NCI-H1417 (cell line): ENCODE results near the gene CNMD.

ENCODE experiments used
- DNase-seq, 3 experiments: peaks; one replicate each; lab custom pipeline; 2025; lab: John Stamatoyannopoulos, UW

CNMD gene

GRCh38 chr13:52739468-52740071 is at the start of gene CNMD:
Gene CNMD, minus strand, starts transcription at chr13:52739820. Its CDS starts 119 bp downstream, at chr13:52739701.
- DNase-seq: no peak

- no peak for DNase-seq
Measured at GRCh38 chr13:52788011-52788410, 48.4 kb upstream of the CNMD start.

GRCh38 chr13:52787235-52787634 is 47.6 kb upstream of the CNMD start:
- peak in 1 of 3 experiments; percentile 61 for DNase-seq

- DNase-seq: peak; percentile 39 to 83 (median 61)
Measured at GRCh38 chr13:52786766-52787165, 47.1 kb upstream of the CNMD start.

GRCh38 chr13:52785739-52786138 is 46.1 kb upstream of the CNMD start:
- peak in 1 of 3 experiments; percentile 52 for DNase-seq

- no peak for DNase-seq
Measured at GRCh38 chr13:52784591-52785340, 45.1 kb upstream of the CNMD start.

- DNase-seq: no peak
Measured at GRCh38 chr13:52783943-52784342, 44.3 kb upstream of the CNMD start.

GRCh38 chr13:52782471-52783448 is 43.1 kb upstream of the CNMD start:
- no peak for DNase-seq

- DNase-seq: no peak
Measured at GRCh38 chr13:52780611-52781010, 41.0 kb upstream of the CNMD start.

- DNase-seq: peak in 1 of 3 experiments; percentile 62
Measured at GRCh38 chr13:52780092-52780491, 40.5 kb upstream of the CNMD start.

- peak in 2 of 3 experiments; percentile 26 to 31 for DNase-seq
Measured at GRCh38 chr13:52779103-52779502, 39.5 kb upstream of the CNMD start.

GRCh38 chr13:52776726-52777125 is 37.1 kb upstream of the CNMD start:
- no peak for DNase-seq

GRCh38 chr13:52775511-52775910 is 35.9 kb upstream of the CNMD start:
- no peak for DNase-seq

GRCh38 chr13:52767949-52768516 is 28.4 kb upstream of the CNMD start:
- DNase-seq: no peak

- DNase-seq: no peak
Measured at GRCh38 chr13:52765611-52766390, 26.2 kb upstream of the CNMD start.

GRCh38 chr13:52760077-52760476 is 20.5 kb upstream of the CNMD start:
- DNase-seq: peak; percentile 70 to 86 (median 70)

GRCh38 chr13:52758114-52758513 is 18.5 kb upstream of the CNMD start:
- no peak for DNase-seq

GRCh38 chr13:52751196-52751595 is 11.6 kb upstream of the CNMD start:
- peak in 1 of 3 experiments; percentile 45 for DNase-seq

- no peak for DNase-seq
Measured at GRCh38 chr13:52750713-52751112, 11.1 kb upstream of the CNMD start.

- peak in 2 of 3 experiments; percentile 74 to 95 for DNase-seq
Measured at GRCh38 chr13:52749419-52749818, 9.8 kb upstream of the CNMD start.

GRCh38 chr13:52746141-52746540 is 6.5 kb upstream of the CNMD start:
- DNase-seq: no peak
